Measurements from ENCODE around the gene GNS.
"Not testable (repeated sequence)": the region's sequence is repeated elsewhere in the genome, so short reads cannot be mapped to it uniquely, and the experiment has no call there.

Gene GNS

DNA sequence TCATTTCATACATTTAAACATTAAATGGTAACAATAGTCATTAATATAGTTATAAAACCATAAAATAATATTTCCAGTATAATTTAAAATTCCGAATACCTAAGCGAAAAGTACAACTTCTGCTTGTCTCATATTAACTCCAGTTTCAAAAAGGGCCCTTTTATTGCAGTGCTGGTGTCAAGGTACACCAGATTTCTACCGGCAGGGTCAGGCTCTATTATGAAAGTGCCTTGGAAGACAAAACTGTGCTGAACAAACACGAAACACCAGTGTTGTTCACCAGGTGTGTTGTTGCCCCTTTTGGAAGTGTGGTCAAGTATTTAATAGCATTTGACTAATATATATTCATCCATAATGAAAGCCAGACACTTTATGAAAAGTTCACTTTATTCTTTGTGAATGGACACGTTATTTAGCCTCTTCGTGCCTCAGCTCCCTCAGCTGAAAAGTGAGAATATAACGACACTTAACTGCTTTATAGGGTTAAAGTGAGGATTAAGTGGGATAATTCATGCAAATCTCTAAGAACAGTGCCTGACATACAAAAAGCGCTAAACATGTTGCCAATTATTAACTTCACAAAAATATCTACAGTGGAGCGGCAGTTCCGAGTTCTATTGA, 20.3 kb upstream of the GNS start:
- DNase-seq (ENCODE audit: low read depth), result no peak

DNA sequence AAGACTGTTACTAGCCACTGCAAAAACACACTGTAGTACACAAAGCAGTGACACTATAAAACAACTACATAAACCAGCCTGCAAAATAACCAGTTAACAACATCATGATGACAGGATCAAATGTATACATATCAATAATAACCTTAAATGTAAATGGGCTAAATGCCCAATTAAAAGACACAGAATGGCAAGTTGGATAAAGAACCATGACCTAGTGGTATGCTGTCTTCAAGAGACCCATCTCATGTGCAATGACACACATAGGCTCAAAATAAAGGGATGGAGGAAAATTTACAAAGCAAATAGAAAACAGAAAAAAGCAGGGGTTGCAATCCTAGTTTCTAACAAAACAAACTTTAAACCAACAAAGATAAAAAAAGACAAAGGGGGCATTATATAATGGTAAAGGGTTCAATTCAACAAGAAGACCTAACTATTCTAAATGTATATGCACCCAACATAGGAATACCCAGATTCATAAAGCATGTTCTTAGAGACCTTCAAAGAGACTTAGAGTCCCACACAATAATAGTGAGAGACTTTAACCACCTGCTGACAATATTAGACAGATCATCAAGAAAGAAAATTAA, 16.0 kb upstream of the GNS start:
- not testable (repeated sequence) for DNase-seq (ENCODE audit: low read depth)

DNA sequence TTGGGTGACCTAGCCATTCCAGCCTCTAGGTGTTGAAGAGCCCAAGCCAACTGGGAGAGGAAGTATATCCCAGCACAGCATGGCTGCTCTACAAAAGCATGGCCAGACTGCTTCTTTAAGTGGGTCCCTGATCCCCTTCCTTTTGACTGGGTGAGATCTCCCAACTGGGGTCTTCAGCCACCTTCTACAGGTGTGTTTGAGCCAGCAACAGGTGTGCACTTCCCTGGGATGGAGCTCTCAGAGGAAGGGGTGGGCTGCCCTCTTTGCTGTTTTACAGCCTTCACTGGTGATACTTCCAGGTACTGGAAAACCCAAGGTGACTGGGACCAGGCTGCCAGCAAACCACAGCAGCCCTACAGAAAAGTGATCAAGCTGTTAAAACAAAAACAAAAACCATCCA, 14.2 kb upstream of the GNS start:
- no peak for DNase-seq (ENCODE audit: low read depth)

DNA sequence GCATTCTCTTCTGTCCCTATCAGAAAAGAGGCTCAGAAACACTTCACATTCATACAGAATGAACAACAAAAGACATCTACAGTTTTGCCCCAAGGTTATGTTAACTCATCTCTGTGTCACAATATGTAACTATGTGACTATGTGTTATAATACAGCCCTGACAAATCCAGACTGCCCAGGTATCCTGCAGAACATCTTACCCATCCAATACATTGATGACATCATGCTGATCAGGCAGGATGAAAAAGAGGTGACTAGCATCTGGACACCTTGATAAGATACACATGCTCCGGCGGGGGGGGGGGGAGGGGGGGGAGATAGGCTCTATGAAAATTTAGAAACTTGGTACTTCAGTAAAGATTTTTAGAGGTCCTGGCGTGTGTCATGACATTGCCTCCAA, 8.3 kb upstream of the GNS start:
- no peak for DNase-seq (ENCODE audit: low read depth)

DNA sequence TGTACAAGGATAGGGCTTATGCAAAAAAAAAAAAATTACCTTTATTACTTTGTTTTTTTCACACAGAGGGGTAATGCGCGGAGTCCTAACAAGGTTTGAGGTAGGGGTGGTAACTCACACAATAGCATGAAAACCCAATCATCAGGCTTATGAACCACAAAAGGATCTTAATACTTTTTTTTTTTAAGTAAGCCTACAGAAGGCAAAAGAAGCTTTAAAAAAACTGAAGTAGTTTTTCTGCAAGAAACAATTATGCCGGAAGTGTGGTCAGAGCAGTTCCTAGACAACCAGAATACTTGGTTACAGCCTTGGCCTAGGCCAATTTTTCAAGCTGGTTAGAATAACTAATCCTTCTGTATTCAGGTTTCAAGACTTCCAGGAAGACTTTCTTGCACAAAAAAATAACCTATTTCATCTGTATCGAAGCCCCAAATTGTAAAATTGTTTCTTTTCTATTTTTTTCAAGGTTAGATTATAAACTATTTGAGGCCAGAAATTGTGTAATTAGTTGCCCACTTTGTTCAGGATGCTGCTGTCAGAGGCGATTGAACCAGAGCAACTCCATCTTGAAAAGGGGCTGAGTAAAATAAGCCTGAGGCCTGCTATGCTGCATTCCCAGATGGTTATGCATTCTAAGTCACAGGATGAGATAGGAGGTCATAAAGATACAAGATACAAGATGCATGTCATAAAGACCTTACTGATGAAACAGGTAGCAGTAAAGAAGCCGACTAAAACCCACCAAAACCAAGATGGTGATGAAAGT, 1.8 kb upstream of the GNS start:
- DNase-seq (ENCODE audit: low read depth), result no peak

DNA sequence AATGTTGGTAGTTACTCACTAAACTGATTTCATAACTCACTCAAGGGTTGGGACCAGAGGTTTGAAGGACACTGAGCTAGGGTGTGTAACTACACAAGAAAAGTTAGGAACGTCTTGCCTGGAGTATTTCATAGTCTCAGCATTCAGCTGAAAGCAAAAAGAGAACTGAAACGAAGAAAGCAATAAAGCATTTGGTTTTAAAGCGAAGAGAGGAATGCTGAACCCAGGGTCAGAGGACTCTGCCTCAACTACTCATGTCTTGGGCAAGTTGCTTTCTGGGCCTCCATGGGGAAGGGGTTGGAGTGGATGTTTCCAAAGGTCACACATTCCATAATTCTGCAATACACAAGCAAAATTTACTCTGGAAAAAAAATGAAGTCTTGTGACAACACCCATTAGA, 1.4 kb downstream of the GNS start:
- no peak for DNase-seq (ENCODE audit: low read depth)

DNA sequence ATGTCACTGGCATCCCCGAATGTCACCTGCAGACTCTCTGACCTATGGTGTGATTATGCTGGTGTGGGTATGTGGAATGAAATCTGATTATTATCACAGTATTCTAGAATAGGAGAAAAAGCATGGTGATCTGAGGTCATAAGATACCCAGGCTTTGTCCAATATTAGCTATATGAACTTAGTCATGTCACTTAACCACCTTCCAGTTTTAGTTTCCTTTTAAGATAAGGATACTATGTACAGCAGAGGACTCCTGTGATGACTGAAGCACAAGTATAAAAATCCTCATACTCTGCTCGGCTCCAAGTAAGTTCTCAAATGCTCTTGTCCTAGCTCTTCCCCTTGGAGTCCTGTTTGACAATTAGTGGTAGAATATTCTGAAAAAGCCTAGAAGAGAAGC, 2.8 kb downstream of the GNS start:
- DNase-seq (ENCODE audit: low read depth), result no peak

DNA sequence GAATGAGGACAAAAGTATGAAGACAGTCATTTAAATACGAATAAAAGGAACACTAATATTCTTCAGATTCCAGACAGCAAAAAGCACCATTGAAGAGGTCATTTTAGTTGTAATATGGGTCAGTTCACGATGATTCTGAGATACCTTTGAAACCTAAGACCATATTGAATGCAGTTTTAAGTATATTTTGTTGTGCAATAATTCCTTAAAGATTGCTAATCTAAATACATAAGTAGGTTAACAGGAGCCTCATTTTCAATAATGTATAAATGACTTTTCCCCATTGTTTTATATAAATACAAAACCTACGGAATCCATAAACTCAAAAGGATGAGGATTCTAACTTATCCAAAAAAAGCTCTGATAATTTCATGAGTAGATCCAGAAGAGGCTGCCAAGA, 5.8 kb downstream of the GNS start:
- no peak for DNase-seq (ENCODE audit: low read depth)

DNA sequence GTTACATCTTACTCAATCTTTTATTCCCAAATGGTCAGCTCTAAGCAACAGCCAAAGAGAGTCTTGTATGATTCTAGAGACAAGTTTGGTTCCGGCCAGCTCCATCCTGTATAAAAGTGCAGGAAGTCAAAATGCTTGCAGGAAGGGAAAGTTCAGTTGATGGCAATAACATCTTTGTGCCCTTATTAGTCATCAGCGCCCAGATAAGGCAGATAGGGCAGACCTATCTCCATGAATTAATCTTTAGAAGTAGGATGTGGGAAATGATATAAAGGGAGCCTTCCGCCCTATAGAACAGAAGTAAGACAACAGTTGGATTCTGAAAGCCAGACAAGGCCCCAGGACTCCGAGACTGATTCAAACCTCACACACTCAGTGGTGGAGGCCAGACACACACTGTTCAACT, 6.4 kb downstream of the GNS start:
- DNase-seq (ENCODE audit: low read depth), result no peak

DNA sequence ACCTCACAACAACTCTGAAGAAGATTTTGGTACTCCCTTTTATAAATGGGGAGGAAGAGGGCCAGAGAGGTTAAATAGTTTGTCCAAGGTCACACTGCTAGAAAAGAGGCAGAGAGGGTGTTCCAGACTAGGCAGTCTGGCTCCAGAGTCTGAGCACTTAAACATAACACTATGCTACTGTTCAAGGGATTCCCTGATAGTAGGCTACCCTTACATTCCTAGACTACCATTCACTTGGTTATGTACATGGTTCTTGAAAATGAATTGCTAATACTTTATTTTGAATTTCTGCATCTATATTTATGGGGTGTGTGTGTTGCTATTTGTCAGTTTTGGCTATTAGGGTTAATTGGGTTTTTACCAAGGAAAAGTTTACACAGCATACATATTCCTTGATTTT, 7.2 kb downstream of the GNS start:
- no peak for DNase-seq (ENCODE audit: low read depth)

DNA sequence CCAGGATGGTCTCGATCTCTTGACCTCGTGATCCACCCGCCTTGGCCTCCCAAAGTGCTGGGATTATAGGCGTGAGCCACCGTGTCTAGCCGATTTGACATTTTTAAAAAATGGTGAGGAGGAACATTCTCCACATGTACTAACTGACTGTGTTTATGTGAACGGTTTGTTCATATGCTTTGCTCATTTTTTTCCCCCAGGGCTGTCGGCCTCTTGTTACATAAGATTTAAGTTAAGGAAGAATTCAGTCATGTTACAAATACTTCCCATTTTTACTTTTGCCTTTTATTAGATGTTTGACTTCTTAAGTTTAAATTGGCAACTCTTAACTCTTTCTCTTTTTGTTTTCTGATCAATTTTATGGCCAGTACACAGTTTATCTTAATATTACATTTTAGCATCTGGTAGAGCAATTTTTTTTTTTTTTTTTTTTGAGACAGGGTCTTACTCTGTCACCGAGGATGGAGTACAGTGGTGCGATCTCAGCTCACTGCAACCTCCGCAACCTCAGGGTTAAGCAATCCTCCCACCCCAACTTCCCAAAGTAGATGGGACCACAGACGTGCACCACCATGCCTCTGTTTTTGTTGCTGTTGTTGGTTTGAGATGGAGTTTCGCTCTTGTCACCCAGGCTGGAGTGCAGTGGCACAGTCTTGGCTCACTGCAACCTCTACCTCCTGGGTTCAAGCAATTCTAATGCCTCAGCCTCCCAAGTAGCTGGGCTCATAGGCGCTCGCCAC, 9.6 kb downstream of the GNS start:
- no peak for DNase-seq (ENCODE audit: low read depth)

DNA sequence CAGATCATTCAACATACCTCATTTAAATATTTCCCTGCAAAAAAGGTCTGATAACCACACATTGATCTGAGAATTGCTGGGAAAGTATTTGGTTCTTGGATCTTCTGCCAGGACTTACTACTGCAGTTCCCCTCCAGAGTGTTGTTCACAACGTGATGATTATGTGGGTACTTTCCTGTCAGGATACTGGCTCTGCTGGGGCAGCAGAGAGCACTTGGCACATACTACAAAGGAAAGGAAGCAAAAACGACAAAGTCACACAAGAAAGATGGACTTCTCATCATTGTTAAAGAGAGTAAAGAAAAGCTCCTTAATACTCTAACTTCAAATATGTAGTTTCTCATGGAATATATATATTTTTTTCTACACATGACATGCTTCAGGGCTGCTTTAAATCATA, 11.5 kb downstream of the GNS start:
- DNase-seq (ENCODE audit: low read depth), result no peak

DNA sequence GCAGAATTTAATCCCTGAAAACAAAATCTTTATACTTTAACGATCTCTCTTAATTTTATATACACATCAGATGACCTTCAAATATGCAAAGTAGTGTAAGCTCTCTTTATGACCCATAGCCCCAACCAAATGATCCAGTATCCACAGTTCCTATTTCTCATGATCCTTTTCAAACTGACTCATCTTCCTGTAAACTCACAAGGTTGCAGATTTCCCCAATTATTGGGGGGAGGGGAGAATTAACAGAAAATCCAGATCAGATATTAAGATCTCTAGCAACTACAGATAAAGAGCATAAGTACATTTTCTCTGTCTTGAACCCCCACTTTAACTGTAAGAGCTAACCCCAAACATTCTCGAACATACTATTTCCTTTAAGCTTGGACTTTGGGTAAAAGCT, 12.5 kb downstream of the GNS start:
- DNase-seq (ENCODE audit: low read depth), result no peak

DNA sequence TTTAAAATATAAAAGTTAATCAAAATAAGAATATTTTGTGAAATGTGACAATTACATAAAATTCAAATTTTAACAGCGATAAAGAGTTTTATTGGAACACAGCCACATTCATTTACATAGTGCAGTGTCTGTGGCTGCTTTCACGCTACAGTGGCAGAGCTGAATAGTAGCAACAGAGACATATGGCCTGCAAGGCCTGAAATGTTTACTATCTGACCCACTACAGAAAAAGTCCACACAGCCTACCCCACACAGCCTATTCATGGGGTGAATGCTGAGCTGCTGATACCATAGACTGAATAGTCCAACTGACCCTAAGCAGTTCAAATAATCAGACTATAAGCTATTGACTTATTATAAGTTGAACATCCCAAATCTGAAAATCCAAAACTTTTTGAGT, 13.2 kb downstream of the GNS start:
- DNase-seq (ENCODE audit: low read depth), result no peak

DNA sequence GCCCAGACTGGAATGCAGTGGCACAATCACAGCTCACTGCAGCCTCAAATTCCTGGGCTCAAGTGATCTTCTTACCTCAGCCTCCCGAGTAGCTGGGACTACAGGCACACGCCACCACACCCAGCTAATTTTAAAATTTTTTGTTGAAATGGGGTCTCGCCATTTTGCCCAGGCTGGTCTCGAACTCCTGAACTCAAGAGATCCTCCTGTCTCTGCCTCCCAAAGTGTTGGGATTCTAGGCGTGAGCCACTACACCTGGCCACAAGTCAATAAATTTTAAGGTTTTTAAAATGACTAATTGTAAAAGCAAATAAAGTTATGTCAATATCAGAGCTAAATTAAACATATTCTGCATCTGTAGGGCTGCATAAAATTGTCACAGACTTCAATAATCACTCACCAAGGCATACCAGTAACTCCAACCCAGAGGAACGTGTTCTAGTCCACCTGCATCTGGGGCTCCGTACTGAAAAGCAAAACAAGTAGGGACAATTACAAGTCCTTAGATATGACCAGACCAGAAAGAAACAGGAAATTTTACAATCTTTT, 13.9 kb downstream of the GNS start:
- DNase-seq (ENCODE audit: low read depth), result no peak

DNA sequence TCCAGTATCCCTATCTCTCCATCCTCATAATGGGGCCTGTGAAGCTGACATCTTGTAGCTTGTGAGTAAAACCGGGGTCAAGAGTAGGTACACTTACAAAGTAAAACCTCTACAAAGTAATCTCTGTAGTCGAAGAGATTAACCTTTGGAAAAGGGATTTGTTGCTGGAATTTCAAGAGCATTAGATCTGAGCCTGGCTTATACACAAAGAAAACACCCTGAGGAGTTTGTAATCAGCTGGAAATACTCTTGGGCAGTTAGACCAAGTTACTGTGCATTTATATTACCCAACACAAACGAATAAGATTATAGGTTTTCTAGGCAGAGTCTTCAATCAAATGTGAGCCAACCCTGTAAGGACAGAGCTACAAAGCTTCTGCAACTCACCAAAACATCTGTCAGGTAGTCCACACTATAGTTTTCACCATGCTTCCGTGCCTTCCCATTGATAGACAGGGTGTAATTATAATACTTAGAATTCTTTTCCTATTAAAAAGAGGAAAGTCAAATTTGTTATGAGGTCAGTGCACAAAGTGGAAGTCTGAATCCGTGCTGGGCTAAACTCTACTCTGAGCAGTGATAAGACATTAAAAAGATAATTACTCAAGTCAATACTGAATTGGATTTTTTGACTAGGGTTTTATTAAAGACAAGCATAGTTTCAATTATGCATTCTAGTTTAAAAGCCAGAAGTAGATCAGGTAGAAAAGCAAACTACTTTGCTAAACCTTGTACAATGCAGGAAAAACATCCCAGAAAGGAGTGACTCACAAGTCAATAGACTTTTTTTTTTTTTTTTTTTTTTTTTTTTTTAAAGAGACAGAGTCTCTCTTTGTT, 14.6 kb downstream of the GNS start:
- no peak for DNase-seq (ENCODE audit: low read depth)

DNA sequence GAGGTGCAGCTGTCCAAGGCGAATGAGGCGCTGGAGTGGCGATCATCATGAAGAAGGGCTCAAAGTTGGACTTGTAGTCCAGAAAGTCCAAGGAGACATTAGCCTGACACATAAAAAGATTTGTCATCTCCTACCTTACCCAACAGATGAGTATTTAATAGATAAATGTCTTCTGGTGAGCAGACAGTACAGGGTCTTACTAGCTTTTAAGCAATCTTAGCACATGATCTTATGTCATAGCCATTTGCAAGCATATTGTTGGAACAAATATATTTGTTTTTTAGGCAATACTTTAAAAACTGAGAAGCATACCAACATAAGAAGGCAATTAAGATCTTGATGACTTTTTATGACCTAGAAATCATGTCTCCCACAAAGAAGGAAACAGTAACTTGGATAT, 16.0 kb downstream of the GNS start:
- no peak for DNase-seq (ENCODE audit: low read depth)

DNA sequence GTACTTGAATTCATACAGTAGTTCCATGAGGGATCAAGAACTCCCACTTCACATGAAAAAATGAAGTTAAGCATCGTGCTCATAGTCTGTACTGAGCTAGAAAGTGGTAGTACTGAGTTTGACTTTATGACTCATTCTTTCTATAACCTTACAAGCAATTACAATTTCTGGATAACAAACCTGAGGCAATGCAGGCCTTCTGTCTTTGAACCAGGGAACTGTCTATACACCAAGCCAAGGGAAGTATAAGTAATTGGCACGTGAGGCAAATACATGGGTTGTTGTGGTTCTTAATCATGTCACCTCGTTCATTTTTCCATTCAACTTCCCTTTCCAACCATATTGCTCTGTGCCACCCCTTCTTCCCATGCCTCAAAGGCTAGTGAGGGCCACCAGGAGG, 16.8 kb downstream of the GNS start:
- DNase-seq (ENCODE audit: low read depth), result no peak

DNA sequence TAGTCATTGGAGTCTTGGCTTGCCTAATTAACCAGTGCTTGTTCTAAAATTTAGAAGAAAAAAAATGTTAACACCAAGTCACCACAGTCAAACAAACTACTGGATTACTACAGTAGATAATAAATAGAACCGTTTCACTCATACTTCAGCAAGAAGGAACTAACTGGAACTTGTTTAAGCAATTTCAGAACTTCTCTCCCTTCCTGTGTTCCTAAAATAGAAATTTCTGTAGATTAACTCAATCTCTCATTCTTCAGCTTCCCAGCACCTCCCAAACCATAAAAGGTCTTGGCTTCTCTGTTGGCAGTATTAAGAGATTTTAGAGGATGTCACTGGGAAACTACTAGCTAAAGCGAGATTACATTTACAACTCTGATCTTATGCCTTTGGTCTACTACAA, 18.6 kb downstream of the GNS start:
- no peak for DNase-seq (ENCODE audit: low read depth)

DNA sequence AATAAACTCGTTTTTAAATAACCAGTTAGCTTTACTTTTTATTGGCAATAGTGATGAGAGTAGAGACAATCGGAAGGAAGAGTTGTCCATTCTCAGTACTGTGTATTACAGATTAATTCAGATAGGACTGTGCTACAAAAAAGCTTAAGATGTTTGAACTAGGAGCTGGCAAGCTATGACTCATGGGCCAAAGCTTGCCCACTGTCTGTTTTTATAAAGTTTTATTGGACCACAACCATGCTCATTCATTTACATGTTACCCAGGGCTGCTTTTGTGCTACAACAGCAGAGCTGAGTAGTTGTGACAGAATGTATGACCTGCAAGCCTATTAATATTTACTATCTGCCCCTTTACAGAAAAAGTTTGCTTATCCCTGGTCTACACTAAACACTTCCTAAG, 19.4 kb downstream of the GNS start:
- no peak for DNase-seq (ENCODE audit: low read depth)

DNA sequence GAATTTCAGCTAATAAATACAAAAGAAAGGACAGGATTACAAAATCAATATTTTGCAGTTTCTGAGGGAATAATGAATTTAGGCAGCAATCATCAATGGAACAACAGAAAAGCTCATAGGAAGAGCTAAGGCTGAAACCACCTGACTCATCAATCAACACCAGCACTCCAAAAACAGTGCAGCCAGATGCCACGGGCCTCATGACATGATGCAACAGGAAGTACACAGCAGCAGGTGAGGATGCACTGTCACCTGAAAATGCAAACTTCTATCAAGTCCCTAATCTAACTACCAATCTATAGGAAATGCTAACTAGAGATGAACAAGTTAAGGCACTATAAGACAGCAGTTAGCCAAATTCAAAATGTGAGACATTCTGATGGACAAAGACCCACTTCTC, 21.7 kb downstream of the GNS start:
- DNase-seq (ENCODE audit: low read depth), result no peak

DNA sequence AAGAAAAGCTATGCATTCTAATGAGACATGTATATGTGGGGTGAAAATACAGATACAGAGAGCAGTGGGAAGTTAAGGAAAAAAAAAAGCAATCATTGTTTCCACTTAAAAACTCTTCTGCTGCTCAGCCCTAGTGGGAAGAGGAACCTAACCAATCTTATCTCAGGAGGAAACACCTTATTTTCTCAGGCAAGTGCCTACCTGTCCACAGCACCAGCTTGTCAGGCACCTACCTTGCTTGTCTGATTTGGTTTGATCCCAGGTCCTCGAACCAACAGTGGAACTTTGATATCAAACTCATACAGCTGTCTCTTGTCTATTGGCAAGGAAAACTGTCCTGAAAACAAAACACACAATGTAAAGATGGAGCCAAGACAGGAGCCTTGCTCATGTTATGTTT, 22.4 kb downstream of the GNS start:
- DNase-seq (ENCODE audit: low read depth), result no peak

Measured in fibroblast of the conjunctiva (primary cell).